Hindlimb muscle (tissue), 1 donor: ENCODE measurements around the gene SOX21. TPM values are rescaled to one million over a fixed set of nuclear protein-coding genes. Genes with fewer than 3 reads are reported as not detected.
"Not testable (repeated sequence)": the region's sequence is repeated elsewhere in the genome, so short reads cannot be mapped to it uniquely, and the experiment has no call there.

Source experiments
- DNase-seq: peaks from one replicate; pipeline ENCODE4 v3.0.0-alpha.2; 2013
- polyA plus RNA-seq: library from polyadenylated mRNA; unstranded; fragments of 120-200 nt; gene quantifications from one replicate; pipeline ENCODE4 v1.2.1, GENCODE V29; 2013; ENCODE audit not compliant: insufficient read length

SOX21 gene
- polyA plus RNA-seq: 0.27 TPM

DNA sequence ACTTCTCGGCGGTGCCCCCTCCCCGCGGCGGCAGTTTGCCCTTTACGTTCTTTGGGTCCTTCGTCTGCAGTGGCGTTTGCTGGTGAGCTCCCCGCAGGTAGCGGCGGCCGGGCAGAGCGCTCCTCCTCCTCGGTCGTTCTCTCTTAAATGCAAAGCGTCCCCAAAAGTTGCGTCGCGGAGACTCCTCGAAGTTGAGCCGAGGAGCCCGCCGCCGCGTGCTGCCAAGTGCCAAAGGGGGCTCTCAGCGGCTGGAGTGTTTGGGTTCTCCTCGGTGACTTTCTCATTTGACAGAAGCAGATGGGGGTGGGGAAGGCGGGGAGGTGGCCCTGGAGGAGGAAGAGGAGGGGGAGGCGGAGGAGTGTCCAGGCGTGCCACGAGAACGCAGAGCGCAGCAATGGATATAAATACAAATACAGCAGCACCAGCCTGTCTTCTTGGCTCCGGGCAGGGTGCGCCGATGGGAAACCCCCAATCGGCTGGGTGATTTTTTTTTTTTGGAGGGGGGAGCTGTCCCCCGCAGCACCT lies at the start of gene SOX21:
TSS of gene SOX21 (minus strand) at position 259 of the 525 bp plus-strand sequence. CDS start 496 bp downstream, outside the sequence.
- no peak for DNase-seq

DNA sequence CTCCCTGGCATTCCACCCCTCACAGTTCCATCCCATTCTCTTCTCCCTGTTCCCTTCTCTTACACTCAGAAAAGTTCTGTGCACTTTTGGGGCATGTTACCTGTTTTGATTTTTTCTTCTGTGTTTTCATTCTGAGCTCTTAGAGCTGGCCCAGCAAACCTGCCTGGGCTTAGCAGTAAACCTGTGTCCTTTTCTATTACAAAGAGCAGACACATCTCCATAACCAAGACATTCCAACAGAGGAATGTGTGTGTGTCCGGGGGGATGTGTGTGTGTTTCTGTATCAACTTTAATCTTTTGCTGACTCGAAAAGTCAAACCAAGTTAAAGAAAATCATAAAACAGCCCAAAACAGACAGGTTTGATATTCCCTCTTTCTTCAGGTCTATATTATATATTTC lies 49.1 kb upstream of the SOX21 start:
- DNase-seq: no peak

DNA sequence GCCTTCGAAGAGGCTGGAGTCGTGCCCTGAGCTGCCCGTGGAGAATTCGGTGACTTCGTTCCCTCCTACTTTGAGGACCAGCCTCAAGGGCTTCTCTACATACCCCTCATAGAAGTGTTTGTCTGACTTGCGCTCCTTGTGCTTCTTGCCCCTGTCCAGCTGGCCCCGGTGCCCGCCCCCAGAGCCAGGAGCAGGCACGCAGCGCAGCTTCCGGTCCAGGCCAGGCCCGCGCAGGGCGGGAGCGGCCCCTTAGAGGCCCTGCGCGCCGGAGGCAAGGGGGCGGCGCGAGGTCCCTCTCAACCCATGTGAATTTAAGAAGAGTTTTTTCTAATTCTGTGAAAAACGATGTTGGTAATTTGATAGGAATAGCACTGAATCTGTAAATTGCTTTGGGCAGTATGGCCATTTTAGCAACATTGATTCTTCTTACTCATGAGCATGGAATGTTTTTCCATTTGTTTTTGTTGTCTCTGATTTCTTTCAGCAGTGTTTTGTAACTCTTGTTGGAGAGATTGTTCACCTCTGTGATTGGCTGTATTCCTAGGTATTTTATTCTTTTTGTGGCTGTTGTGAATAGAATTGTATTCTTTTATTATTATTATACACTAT lies 46.9 kb upstream of the SOX21 start:
- DNase-seq: no peak

DNA sequence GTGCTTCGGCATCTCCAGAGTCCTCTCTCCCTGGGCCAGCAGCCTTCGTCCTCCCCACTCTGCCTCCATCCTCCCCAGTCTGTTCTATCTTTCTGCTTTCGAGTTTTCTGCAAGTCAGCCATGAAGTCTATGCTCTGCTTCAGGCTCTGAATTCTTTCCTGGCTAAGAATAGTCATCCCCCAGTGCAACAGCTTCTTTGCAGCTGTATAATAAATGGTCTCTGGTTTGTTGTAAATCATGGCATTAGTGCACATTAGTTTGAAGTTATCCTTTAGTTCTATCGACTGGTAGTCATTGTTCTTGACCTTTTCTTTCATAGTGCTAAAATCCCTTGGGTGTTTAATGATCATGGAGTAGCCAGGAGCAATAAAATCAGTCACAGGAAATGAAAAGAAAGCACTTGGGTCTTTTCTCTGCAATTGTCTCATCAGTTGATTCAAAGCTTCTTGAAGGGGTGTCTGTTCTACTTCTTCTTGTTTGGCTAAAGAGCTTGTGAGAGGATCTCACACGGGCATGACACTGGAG lies 46.2 kb upstream of the SOX21 start:
- no peak for DNase-seq

DNA sequence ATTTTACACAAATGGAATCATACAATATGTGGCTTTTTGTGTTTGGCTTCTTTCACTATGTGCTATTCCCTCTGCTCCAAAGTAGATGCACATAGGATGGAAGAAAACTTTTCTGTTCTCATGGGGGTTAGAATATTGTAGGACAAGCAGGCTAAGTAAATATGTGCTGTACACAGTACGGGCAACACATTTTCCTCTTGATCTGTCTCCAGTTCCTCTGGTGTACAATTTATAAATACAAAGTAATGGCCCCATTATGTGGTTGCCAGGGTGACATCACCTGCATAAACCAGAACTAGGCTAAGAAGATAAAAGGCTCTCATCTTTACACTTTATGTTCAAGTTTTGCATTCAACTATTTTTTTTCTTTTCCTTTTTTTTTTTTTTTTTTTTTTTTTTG lies 41.0 kb upstream of the SOX21 start:
- DNase-seq: no peak

DNA sequence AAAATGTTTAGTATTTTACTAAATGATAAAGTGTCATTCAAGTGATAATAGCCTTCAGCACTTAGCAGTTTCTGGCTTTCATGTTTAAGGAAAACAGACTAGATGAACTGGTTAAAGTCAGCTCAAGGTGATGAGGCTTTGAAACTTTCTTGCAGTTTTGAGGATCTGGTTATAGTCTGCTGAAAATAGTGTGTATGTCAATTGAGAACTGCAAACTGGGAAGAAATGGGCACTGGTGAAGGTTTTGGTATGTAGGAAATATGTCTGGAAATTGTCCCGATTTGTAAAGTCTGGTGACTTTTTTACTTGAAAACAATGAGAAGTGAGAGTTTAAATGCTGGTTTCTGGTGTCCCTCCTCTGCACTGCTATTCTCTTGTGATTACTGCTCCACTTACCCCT lies 36.8 kb upstream of the SOX21 start:
- no peak for DNase-seq

DNA sequence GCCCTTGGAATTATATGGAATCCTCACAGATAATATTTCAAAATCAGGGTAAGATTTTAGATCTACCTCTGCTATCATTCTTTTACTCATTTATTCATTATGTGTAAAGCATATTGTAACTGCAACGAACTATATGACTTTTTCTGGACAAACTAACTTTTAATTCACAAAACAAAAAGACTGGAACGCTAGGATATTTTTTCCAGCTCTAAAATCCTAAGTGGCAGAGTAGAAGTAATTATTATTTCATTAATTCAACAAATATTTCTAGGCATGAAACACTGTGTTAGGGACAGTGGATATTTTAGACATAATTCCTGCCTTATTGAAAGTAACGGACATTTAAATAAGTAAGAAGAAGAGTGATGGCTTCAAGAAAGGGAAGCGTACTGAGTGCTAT lies 26.9 kb upstream of the SOX21 start:
- DNase-seq: no peak

DNA sequence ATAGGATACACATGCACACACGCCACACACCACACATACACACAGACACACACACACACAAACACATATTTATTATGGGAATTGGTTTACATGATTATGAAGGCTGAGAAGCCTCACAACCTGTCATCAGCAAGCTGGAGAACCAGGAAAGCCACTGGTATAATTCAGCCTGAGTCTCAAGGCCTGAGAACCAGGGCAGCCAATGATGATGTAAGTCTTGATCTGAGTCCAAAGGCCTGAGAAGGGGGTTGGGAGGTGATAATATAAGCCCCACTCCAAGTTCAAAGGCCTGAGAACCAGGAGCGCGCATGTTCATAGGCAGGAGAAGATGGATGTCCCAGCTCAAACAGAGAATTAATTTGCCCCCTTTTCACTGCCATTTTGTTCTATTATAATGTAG lies 18.7 kb upstream of the SOX21 start:
- DNase-seq: no peak

DNA sequence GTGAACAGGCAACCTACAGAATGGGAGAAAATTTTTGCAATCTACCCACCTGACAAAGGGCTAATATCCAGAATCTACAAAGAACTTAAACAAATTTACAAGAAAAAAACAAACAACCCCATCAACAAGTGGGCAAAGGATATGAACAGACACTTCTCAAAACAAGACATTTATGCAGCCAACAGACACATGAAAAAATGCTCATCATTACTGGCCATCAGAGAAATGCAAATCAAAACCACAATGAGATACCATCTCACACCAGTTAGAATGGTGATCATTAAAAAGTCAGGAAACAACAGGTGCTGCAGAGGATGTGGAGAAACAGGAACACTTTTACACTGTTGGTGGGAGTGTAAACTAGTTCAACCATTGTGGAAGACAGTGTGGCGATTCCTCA lies 17.6 kb upstream of the SOX21 start:
- not testable (repeated sequence) for DNase-seq

DNA sequence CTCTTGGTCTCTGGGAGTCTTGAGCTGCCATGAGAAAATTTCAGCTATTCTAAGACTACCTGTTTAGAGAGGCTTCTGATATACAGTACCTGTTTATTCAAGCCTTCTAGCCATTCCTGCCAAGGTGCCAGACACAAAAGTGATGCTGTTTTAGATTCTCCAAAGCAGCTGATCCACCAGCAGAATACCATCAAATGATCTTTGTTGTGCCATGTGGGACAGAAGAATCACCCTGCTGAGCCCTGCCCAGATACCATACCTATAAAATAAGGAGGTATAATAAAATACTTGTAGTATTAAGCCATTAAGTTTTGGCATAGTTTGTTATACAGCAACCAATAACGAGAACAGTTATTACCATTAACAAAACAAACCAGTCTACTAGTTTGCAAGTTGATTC lies 14.1 kb upstream of the SOX21 start:
- DNase-seq: no peak

DNA sequence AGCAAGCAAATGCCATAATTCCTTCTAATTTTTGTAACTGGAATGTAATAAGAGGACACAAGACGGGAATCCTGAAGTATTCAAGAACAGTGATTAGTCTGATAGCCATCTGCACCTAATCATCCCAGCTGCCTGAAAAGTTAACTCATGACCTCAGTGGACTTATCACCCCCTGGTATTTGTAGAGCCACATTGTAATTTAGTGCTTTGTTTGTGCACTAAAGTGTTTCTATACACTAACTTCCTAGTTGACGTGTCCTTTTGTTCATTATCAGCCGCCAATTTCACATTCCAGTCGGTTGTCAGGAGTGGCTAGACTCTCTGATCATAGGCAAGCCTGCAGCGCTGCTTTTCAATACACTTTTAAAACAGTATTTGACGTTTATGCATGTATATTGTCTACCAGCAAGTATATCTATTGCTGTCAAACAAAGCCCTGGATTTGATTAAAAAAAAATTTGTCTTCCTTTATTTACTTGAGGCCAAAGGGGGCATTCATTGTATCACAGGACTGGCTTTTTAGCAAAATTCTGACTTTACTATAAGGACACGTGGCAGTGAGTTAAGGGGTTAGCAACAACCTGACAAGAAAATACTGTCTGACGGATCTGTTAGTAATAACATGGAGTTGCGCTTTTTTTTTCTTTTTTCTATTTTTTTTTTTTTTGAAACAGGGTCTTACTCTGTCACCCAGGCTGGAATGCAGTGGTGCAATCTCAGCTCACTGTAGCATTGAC lies 10.4 kb upstream of the SOX21 start:
- no peak for DNase-seq

DNA sequence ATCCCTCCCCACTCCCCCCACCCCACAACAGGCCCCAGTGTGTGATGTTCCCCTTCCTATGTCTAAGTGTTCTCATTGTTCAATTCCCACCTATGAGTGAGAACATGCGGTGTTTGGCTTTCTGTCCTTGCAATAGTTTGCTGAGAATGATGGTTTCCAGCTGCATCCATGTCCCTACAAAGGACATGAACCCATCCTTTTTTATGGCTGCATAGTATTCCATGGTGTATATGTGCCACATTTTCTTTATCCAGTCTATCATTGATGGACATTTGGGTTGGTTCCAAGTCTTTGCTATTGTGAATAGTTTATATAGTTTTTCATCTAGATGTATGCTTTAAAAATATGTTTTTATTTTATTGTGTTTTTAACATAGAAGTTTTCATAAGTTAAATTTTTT lies 6.4 kb upstream of the SOX21 start:
- DNase-seq: not testable (repeated sequence)

DNA sequence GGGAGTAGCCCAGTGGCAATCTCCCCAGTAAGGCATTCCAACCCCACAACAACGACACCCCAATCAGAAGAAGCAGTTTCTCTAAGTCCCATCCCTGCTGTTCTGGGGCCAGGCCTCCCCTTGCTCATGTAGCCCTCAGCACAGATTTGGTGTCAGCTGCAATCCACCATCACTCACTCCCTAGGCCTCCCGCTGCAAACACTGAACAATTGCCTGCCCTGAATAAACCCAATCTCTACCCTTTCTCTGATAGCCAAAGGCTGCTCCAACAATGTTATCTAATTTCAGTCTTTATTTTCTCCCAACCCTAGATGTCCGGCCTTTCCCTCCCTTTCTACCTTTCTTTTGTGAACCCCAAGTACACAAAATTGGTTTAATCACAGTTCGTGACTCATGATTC lies 5.6 kb upstream of the SOX21 start:
- DNase-seq: no peak

DNA sequence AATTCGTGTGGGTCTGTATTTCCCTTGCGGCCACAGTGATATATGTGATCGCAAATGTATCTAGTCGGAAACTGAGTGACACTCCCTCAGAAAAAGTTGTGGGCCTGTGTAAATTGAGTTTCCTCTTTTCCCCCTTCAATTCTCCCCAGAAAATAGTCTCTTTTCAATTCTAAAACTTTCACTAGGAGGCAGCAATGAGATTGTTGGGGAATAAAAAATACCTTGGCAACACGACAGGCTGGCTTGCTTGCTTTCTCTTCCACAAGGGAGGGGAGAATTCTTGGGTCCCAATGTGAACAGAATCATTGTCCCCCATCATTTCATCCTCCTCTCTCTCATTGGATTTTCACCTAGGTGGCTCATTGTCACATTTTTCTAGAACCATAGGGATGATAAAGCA lies 3.7 kb upstream of the SOX21 start:
- DNase-seq: no peak

DNA sequence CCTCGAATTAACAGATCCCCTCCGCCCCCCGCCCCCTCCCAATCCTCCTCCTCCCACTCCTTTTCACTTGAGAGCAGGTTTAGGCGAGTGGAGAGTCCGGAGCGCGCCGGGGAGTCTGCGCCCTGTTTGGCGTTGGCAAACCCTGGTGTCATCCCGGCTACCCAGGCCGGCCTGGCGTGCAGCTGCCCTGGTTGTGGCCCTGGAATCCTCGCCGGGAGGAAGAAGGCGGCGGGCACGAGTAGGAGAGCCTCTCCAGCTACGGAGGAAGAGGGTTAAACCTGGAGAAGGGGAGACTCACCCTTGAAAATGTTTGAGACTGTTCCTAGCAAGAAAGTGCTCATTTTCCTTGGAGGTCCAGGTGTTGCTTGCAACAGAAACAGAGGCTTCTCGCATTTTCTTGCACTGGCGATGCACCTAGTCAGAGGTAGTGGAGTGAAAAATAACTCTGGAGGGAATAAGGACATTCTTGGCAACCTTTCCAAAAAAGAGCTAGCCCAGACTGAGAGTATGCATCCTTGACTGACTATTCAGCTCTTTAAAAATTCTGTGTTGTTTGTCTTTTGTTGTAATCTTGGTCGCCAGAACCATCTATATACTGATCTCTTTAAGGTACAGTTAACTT lies 1.3 kb upstream of the SOX21 start:
- DNase-seq: no peak

DNA sequence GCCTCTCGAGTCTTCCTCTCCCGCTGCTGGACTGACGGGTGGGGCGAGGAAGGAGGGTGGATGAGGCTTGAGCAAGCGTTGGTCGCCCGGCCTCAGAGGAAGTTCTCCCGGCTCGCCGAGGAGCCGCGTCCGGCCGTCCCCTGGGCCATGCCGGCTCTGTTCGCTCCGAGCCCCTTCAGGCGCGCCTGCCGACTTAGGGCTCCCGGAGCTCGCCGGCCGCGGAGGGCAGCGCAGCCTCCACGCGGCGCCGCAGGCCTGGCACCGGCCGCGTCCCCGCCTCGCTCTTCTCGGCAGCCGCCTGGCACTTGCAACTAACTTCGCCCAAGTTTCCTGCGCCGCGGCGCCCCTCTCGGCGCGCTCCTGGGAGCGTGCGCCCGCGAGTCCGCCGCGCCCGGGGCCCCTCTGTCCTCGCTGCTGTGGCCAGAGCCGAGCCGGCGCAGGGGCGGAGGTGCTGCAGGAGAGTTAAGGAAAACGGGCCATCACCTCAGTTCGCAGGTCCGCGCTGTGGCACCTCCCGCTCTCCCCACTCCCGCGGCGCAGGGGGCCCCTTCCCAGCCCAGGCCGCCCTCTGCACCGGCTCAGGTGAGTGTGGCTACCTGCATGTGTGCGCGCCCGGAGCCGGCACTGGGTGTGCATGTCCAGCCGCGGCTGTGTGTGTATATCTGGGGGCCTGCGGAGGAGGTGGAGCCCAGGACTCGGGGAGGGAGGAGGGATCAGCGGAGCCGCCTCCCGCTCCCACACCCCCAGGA lies 641 bp upstream of the SOX21 start:
- no peak for DNase-seq

DNA sequence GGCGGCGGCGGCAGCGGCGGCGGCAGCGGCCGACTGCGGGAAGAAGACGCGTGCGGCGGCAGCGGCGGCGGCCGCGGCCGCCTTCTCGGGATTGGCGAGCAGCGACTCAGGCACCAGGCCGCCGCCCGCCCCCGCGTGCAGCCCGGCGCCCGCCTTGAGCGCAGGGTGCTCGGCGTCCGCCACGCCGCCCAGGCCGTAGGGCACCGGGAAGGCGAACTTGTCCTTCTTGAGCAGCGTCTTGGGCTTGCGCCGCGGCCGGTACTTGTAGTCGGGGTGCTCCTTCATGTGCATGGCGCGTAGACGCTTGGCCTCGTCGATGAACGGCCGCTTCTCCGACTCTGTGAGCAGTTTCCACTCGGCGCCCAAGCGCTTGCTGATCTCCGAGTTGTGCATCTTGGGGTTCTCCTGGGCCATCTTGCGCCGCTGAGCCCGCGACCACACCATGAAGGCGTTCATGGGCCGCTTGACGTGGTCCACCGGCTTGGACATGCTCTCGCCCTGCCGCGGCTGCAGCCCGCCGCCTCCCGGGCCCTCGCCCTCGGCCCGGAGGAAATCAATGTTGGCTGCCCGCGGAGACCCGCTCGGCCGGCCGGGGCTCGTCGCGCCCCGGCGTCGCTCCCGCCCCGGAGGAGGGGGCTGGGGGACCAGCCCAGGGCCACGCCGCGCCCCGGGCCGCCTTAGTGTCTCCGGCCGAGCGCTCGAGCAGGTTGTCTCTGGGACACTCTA lies 621 bp downstream of the SOX21 start:
- no peak for DNase-seq

DNA sequence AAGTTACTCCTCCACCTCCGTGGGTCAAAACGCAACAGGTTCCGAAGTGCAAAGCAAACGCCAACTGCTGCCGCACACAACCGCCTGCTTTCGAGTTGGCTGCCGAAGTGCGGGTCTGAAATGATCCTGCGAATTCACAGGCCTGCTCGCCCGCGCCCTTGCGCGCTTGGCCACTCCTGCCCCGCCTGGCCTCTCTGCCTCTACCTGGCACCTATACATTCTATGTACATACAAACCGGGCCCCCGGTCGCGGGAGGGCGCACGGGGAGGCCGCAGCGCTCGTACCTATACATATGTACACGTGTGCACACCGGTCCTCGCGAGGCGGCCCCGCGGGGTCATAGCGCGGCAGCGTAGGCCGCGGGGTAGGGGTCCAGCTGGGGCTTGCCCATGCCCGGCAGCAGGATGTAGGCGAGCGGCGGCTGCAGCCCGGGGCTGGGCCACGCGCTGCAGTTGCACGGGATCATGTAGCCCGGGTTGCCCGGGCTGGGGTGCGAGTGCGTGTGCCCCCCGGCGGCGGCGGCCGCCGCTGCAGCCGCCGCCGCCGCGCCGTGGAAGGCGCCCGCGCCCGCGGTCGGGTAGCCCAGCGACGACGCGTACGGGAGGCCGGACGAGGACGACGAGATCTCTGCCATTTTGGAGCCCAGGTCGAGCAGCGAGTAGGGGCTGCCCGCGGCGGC lies 1.3 kb downstream of the SOX21 start:
- no peak for DNase-seq

DNA sequence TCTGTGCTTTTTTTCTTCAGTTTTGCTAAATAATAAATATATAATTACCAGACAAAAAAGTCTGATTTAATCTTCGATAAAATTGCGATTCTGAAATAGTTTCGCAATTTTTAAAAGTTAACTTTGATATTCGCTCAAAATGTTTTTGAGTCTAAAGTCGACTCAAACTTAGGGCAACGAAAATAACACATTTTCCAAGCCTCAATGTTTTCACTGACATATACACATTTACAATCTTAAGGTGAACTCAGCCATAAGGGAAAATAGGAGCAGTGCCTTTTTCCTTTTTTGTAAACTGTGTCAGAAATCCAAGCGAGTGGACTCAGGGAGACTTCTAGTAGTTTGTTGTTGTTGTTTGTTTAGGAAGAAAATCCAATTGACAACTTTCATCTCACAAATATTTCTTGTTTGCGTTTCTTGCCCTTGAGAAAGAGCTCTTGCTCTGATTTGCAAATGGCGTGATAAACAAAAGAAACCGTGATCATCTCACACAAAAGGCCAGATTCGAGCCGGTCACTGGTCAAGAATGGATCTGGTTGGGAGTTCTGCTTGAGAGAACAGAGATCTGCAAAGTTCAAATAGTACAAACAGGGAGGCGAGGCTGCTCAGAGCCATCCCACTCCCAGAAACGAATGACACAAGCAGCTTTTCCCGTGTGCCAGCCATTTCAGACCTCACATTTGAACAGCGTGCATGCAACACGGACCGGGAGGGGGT lies 2.1 kb downstream of the SOX21 start:
- DNase-seq: no peak

DNA sequence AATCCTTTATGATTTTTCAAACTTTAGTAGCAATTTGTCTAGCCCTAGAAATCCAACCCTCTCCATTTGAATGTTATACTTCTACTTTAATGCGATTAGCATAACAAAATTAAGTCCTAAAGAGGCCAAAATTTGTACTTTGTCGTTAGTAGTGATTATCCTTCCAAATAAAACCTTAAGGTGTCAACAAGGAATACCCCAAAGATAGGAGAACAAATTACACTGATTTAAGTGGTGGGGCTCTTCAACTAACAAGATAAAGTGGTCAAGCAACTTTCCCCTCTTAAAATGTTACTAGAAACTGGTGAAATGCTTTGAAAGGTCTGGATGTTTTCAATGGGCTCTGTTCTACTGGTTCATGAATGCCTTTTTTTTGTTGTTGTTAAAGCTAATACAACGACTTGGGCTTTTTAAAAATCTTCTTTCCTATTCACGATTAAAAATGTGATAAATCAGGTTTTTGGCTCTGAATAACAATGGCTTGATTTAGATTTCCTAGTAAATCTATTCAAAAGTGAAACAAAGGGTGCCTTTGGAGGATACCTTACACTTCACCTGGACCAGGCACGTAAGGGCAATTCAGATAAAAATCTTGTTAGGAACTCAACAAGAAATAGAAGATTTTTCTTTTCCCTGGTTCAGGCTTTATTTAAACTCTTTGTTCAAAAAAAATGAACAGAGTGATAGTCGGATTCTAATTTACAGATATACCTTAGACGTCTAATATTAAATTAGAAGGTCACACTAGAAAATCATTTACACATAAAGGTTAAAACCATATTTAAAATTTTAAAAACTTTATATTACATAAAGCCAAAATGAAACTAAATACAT lies 3.1 kb downstream of the SOX21 start:
- no peak for DNase-seq
